Measurements from ENCODE around the gene KIF20B. TPM values are rescaled to one million over a fixed set of nuclear protein-coding genes. Genes with fewer than 3 reads are reported as not detected.
"Not testable (repeated sequence)": the region's sequence is repeated elsewhere in the genome, so short reads cannot be mapped to it uniquely, and the experiment has no call there.

Gene KIF20B
- polyA plus RNA-seq, 3 donors = 14.4 to 21.1 (median 16.1) TPM

- no peak for DNase-seq (ENCODE audit: extremely low read depth in 1 of 11, low read depth in 9 of 11, low spot score in 4 of 11)
These were observed 112.2 kb downstream of the KIF20B start for GRCh38 chr10:89813546-89813945.

- DNase-seq (ENCODE audit: extremely low read depth in 1 of 11, low read depth in 9 of 11, low spot score in 4 of 11) = no peak
These were observed 112.9 kb downstream of the KIF20B start for GRCh38 chr10:89814278-89814677.

GRCh38 chr10:89815049-89815853 lies 113.9 kb downstream of the KIF20B start:
- no peak for DNase-seq (ENCODE audit: extremely low read depth in 1 of 11, low read depth in 9 of 11, low spot score in 4 of 11)

GRCh38 chr10:89819008-89819407 lies 117.6 kb downstream of the KIF20B start:
- DNase-seq (ENCODE audit: extremely low read depth in 1 of 11, low read depth in 9 of 11, low spot score in 4 of 11) = not testable (repeated sequence)

Other genes with a start within 250 kb of the KIF20B start
- 10 to 100 TPM; 22.1 to 32.0 (median 30.7) TPM for gene SLC16A12, start 166.0 kb upstream of the KIF20B start, polyA plus RNA-seq (ENCODE audit: insufficient read length in 3 of 3)
- gene PANK1, start 56.3 kb upstream of the KIF20B start, polyA plus RNA-seq (ENCODE audit: insufficient read length in 3 of 3) = 10 to 100 TPM; 42.0 to 47.4 (median 43.6) TPM

All from renal cortex interstitium (tissue), 11 donors.